ENCODE measurements around the gene AFF3.
A peak's percentile ranks its signal among the peaks of the same experiment; 100 is the strongest.

AFF3 gene

GRCh38 chr2:99689145-99689742, 453.1 kb downstream of the AFF3 start:
- no peak overlapping the region for H3K18ac ChIP-seq (ENCODE audit: low read depth in 1 of 2, low read length in 2 of 2)
- H2BK5ac ChIP-seq (ENCODE audit: low read depth, low read length, poor library complexity, severe bottlenecking), result no peak overlapping the region
- H3K4me2 ChIP-seq (ENCODE audit: low read length, poor library complexity, severe bottlenecking), result no peak overlapping the region
- peaks cover 0 to 56% of the 10 kb centered on the region in 2 experiments for H3K27me3 ChIP-seq (ENCODE audit: control insufficient read depth in 1 of 2, insufficient read depth in 1 of 2, low read length in 2 of 2)
- no peak overlapping the region for H2AK5ac ChIP-seq (ENCODE audit: low read length, severe bottlenecking)
- no peak overlapping the region for H4K91ac ChIP-seq (ENCODE audit: low read length)
- no peaks in the 10 kb centered on the region for H3K9me3 ChIP-seq (ENCODE audit: control insufficient read depth, low read length)
- no peak overlapping the region for H3K4ac ChIP-seq (ENCODE audit: low read depth in 1 of 2, low read length in 2 of 2)
- H3K79me1 ChIP-seq (replicated peaks; ENCODE audit: low read length, poor library complexity, severe bottlenecking), result peaks cover 9% of the 10 kb centered on the region
- H3K14ac ChIP-seq (ENCODE audit: low read length in 2 of 2), result no peak overlapping the region
- peaks cover 0 to 3% of the 10 kb centered on the region in 2 experiments for H3K36me3 ChIP-seq (ENCODE audit: control insufficient read depth in 1 of 2, insufficient read depth in 2 of 2, low read depth in 1 of 2, low read length in 2 of 2)
- no peak overlapping the region for H3K9ac ChIP-seq (ENCODE audit: low read length)
- H2BK15ac ChIP-seq (ENCODE audit: low read depth, poor library complexity, severe bottlenecking), result no peak overlapping the region
- H2BK12ac ChIP-seq (ENCODE audit: low read length in 2 of 2), result no peak overlapping the region
- no peak overlapping the region for H2AFZ ChIP-seq (ENCODE audit: low read depth, low read length)
- H3K27ac ChIP-seq (ENCODE audit: low read length, poor library complexity, severe bottlenecking), result peak overlapping the region; percentile 15
- no peak for DNase-seq
- H3K4me3 ChIP-seq (ENCODE audit: insufficient read depth in 1 of 2, low read depth in 1 of 2, low read length in 2 of 2), result no peak overlapping the region
- no peak overlapping the region for H2BK120ac ChIP-seq (ENCODE audit: low read depth, low read length)
- no peak overlapping the region for H4K8ac ChIP-seq (ENCODE audit: low read length)
- WGBS, result 80% methylated on average over 1 of the region's 3 CpGs
- H3K4me1 ChIP-seq (ENCODE audit: control insufficient read depth, insufficient read depth, low read depth, low read length), result peaks cover 5% of the 10 kb centered on the region
- H3K23ac ChIP-seq (ENCODE audit: low read length in 2 of 2), result no peak overlapping the region

DNA sequence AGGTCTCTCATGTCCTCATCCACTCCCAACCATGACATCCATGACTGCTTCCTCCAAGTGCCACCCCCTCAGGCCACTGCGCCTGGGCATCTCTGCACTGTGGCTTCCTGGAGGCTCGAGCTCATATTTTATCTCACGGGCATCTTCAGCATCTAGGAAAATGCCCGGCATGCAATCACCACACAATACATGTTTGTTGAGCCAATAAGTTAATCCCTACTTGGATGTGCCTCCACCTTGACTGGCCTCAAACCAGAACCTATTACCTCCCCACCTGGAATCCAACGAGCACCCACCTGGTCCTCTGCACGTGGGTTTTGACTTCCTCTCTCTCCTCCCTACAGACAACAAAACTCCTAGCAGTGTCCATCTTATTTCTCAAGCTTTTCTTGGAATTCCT, 453.7 kb downstream of the AFF3 start:
- Histone ChIP-seq H2AFZ (ENCODE audit: low read depth, low read length) (no peak overlapping the region), H3K23ac (ENCODE audit: low read length in 2 of 2) (no peak overlapping the region), H3K9me3 (ENCODE audit: control insufficient read depth, low read length) (no peaks in the 10 kb centered on the region), H3K4me2 (ENCODE audit: low read length, poor library complexity, severe bottlenecking) (no peak overlapping the region), H3K14ac (ENCODE audit: low read length in 2 of 2) (no peak overlapping the region), H4K91ac (ENCODE audit: low read length) (no peak overlapping the region), H3K4ac (ENCODE audit: low read depth in 1 of 2, low read length in 2 of 2) (no peak overlapping the region), H2AK5ac (ENCODE audit: low read length, severe bottlenecking) (peak overlapping the region; percentile 35), H3K9ac (ENCODE audit: low read length) (no peak overlapping the region), H3K4me3 (ENCODE audit: insufficient read depth in 1 of 2, low read depth in 1 of 2, low read length in 2 of 2) (no peak overlapping the region), H3K27ac (ENCODE audit: low read length, poor library complexity, severe bottlenecking) (no peak overlapping the region), H2BK5ac (ENCODE audit: low read depth, low read length, poor library complexity, severe bottlenecking) (no peak overlapping the region), H4K8ac (ENCODE audit: low read length) (no peak overlapping the region), H3K4me1 (ENCODE audit: control insufficient read depth, insufficient read depth, low read depth, low read length) (peaks cover 5% of the 10 kb centered on the region), H3K18ac (ENCODE audit: low read depth in 1 of 2, low read length in 2 of 2) (no peak overlapping the region), H3K36me3 (ENCODE audit: control insufficient read depth in 1 of 2, insufficient read depth in 2 of 2, low read depth in 1 of 2, low read length in 2 of 2) (peaks cover 0 to 3% of the 10 kb centered on the region in 2 experiments), H2BK15ac (ENCODE audit: low read depth, poor library complexity, severe bottlenecking) (no peak overlapping the region), H3K79me1 (replicated peaks; ENCODE audit: low read length, poor library complexity, severe bottlenecking) (peaks cover 9% of the 10 kb centered on the region), H2BK12ac (ENCODE audit: low read length in 2 of 2) (no peak overlapping the region), H3K27me3 (ENCODE audit: control insufficient read depth in 1 of 2, insufficient read depth in 1 of 2, low read length in 2 of 2) (peaks cover 0 to 60% of the 10 kb centered on the region in 2 experiments), H2BK120ac (ENCODE audit: low read depth, low read length) (no peak overlapping the region)
- no peak for DNase-seq
- WGBS, result 93% methylated on average over 6 of the region's 6 CpGs

- no peaks in the 10 kb centered on the region for H3K4me1 ChIP-seq (ENCODE audit: control insufficient read depth, insufficient read depth, low read depth, low read length)
- H3K9ac ChIP-seq (ENCODE audit: low read length), result no peak overlapping the region
- no peak overlapping the region for H2BK120ac ChIP-seq (ENCODE audit: low read depth, low read length)
These were observed 459.9 kb downstream of the AFF3 start for GRCh38 chr2:99682275-99683060.

GRCh38 chr2:99680946-99681345, 461.4 kb downstream of the AFF3 start:
- Histone ChIP-seq H3K4me2 (ENCODE audit: low read length, poor library complexity, severe bottlenecking) (no peak overlapping the region), H2AK5ac (ENCODE audit: low read length, severe bottlenecking) (no peak overlapping the region), H2AFZ (ENCODE audit: low read depth, low read length) (no peak overlapping the region), H3K14ac (ENCODE audit: low read length in 2 of 2) (no peak overlapping the region), H3K79me1 (replicated peaks; ENCODE audit: low read length, poor library complexity, severe bottlenecking) (peaks cover 6% of the 10 kb centered on the region), H4K8ac (ENCODE audit: low read length) (no peak overlapping the region), H2BK15ac (ENCODE audit: low read depth, poor library complexity, severe bottlenecking) (no peak overlapping the region), H3K4ac (ENCODE audit: low read depth in 1 of 2, low read length in 2 of 2) (no peak overlapping the region), H3K36me3 (ENCODE audit: control insufficient read depth in 1 of 2, insufficient read depth in 2 of 2, low read depth in 1 of 2, low read length in 2 of 2) (peaks cover 0 to 8% of the 10 kb centered on the region in 2 experiments), H2BK5ac (ENCODE audit: low read depth, low read length, poor library complexity, severe bottlenecking) (no peak overlapping the region), H3K9me3 (ENCODE audit: control insufficient read depth, low read length) (no peaks in the 10 kb centered on the region), H3K23ac (ENCODE audit: low read length in 2 of 2) (no peak overlapping the region), H2BK120ac (ENCODE audit: low read depth, low read length) (no peak overlapping the region), H2BK12ac (ENCODE audit: low read length in 2 of 2) (no peak overlapping the region), H3K27ac (ENCODE audit: low read length, poor library complexity, severe bottlenecking) (no peak overlapping the region), H3K27me3 (ENCODE audit: control insufficient read depth in 1 of 2, insufficient read depth in 1 of 2, low read length in 2 of 2) (peaks cover 0 to 63% of the 10 kb centered on the region in 2 experiments), H3K9ac (ENCODE audit: low read length) (no peak overlapping the region), H3K4me3 (ENCODE audit: insufficient read depth in 1 of 2, low read depth in 1 of 2, low read length in 2 of 2) (peak overlapping the region in 1 of 2 experiments; percentile 31), H3K18ac (ENCODE audit: low read depth in 1 of 2, low read length in 2 of 2) (no peak overlapping the region), H3K4me1 (ENCODE audit: control insufficient read depth, insufficient read depth, low read depth, low read length) (no peaks in the 10 kb centered on the region), H4K91ac (ENCODE audit: low read length) (no peak overlapping the region)
- DNase-seq, result peak; percentile 42
- 63% methylated on average over 1 of the region's 1 CpG for WGBS

More at GRCh38 chr2:99682275-99683060, 459.9 kb downstream of the AFF3 start:
- Histone ChIP-seq H3K4ac (ENCODE audit: low read depth in 1 of 2, low read length in 2 of 2) (no peak overlapping the region), H3K36me3 (ENCODE audit: control insufficient read depth in 1 of 2, insufficient read depth in 2 of 2, low read depth in 1 of 2, low read length in 2 of 2) (peaks cover 0 to 9% of the 10 kb centered on the region in 2 experiments), H3K27ac (ENCODE audit: low read length, poor library complexity, severe bottlenecking) (peak overlapping the region; percentile 67), H4K91ac (ENCODE audit: low read length) (no peak overlapping the region), H2AFZ (ENCODE audit: low read depth, low read length) (no peak overlapping the region), H3K4me2 (ENCODE audit: low read length, poor library complexity, severe bottlenecking) (peak overlapping the region; percentile 25), H4K8ac (ENCODE audit: low read length) (no peak overlapping the region), H3K9me3 (ENCODE audit: control insufficient read depth, low read length) (no peaks in the 10 kb centered on the region), H3K27me3 (ENCODE audit: control insufficient read depth in 1 of 2, insufficient read depth in 1 of 2, low read length in 2 of 2) (peaks cover 0 to 62% of the 10 kb centered on the region in 2 experiments), H3K79me1 (replicated peaks; ENCODE audit: low read length, poor library complexity, severe bottlenecking) (no peaks in the 10 kb centered on the region), H3K14ac (ENCODE audit: low read length in 2 of 2) (no peak overlapping the region), H2BK12ac (ENCODE audit: low read length in 2 of 2) (no peak overlapping the region), H3K23ac (ENCODE audit: low read length in 2 of 2) (no peak overlapping the region), H2BK15ac (ENCODE audit: low read depth, poor library complexity, severe bottlenecking) (no peak overlapping the region), H2BK5ac (ENCODE audit: low read depth, low read length, poor library complexity, severe bottlenecking) (no peak overlapping the region), H3K4me3 (ENCODE audit: insufficient read depth in 1 of 2, low read depth in 1 of 2, low read length in 2 of 2) (no peak overlapping the region), H3K18ac (ENCODE audit: low read depth in 1 of 2, low read length in 2 of 2) (no peak overlapping the region), H2AK5ac (ENCODE audit: low read length, severe bottlenecking) (peak overlapping the region; percentile 73)
- DNase-seq, result no peak
- WGBS, result 81% methylated on average over 4 of the region's 6 CpGs

All from mesenchymal stem cell (in vitro differentiated cells and primary cell).